Activated CD8-positive, alpha-beta T cell treated with anti-CD3 and anti-CD28 coated beads, Interleukin-2, amount 10 ng/mL, durations not matched to agents 7 days and 5 days (primary cell): ENCODE data around the gene KCTD20. TPM values are rescaled to one million over a fixed set of nuclear protein-coding genes. Genes with fewer than 3 reads are reported as not detected.
"Not testable (repeated sequence)": the region's sequence is repeated elsewhere in the genome, so short reads cannot be mapped to it uniquely, and the experiment has no call there.

Experiments used
- ATAC-seq: fragments of 150-1000 bp; cut with Tn5 transposase; one replicate; pipeline ENCODE4 v1.10.0; 2021; ENCODE audit warnings: moderate library complexity
- CTCF ChIA-PET: fragments of 350-600 bp; sonication (Branson Sonifier 250); formaldehyde crosslinking; loops from one replicate; lab custom pipeline; 2021; ENCODE audit warnings: antibody characterized with exemption; lab: Charles Lee
- POLR2A ChIA-PET: fragments of 350-600 bp; sonication (Branson Sonifier 250); formaldehyde crosslinking; loops from one replicate; lab custom pipeline; 2021; ENCODE audit warnings: antibody characterized with exemption; lab: Charles Lee
- DNase-seq: peaks from one replicate; pipeline ENCODE4 v3.0.0-alpha.2; 2020
- H3K27ac Mint-ChIP-seq: one replicate; pipeline ENCODE4 v1.8.0; 2021; ENCODE audit warnings: mild to moderate bottlenecking, mixed read lengths
- H3K27me3 Mint-ChIP-seq: one replicate; pipeline ENCODE4 v1.8.0; 2021; ENCODE audit warnings: low read depth, mixed read lengths
- H3K36me3 Mint-ChIP-seq: one replicate; pipeline ENCODE4 v1.8.0; 2021; ENCODE audit warnings: low read depth, mixed read lengths
- H3K4me1 Mint-ChIP-seq: one replicate; pipeline ENCODE4 v1.8.0; 2021; ENCODE audit warnings: low read depth, mixed read lengths
- H3K4me3 Mint-ChIP-seq: one replicate; pipeline ENCODE4 v1.8.0; 2021; ENCODE audit warnings: mild to moderate bottlenecking, mixed read lengths
- H3K9me3 Mint-ChIP-seq: one replicate; pipeline ENCODE4 v1.8.0; 2022; ENCODE audit warnings: mixed read lengths; ENCODE audit not compliant: insufficient read depth
- total RNA-seq, 2 experiments: library from RNA; stranded (reverse); gene quantifications; one replicate each; pipeline ENCODE4 v1.2.3, GENCODE V29; 2021

Gene KCTD20
- total RNA-seq, 2 experiments from 2014 or later, result 56.5 to 58.9 TPM

DNA sequence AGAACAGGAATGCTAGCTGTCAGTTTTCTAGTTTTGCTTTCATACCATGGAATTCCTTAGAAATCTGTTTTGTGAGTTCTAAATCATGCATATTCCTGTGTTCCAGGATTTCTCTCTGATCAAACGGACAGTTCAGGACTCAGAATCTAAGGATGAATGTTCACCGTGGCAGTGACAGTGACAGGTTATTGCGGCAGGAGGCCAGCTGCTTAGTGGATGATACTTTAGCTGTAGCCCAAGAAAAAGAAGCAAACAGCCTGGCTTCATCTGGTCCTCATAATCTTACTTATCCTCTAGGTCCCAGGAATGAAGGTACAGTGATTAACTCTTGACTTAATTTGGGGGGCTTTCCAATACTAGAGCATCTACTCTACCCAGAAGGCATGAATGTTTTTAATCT, 27.1 kb downstream of the KCTD20 start:
- H3K4me1 Mint-ChIP-seq, result peaks cover 4% of the 10 kb centered on the region
- H3K27me3 Mint-ChIP-seq, result no peaks in the 10 kb centered on the region
- ChIA-PET POLR2A (no interaction called here), CTCF (interaction anchor here (1.0 kb wide), 1 partner anchor 47 kb away, joined by 3 read pairs; no protein-coding TSS in a partner anchor)
- no peaks in the 10 kb centered on the region for H3K9me3 Mint-ChIP-seq
- H3K36me3 Mint-ChIP-seq, result peaks cover 31% of the 10 kb centered on the region
- DNase-seq, result no peak
- no peak overlapping the region for H3K4me3 Mint-ChIP-seq
- H3K27ac Mint-ChIP-seq, result no peak overlapping the region
- ATAC-seq, result no peak

DNA sequence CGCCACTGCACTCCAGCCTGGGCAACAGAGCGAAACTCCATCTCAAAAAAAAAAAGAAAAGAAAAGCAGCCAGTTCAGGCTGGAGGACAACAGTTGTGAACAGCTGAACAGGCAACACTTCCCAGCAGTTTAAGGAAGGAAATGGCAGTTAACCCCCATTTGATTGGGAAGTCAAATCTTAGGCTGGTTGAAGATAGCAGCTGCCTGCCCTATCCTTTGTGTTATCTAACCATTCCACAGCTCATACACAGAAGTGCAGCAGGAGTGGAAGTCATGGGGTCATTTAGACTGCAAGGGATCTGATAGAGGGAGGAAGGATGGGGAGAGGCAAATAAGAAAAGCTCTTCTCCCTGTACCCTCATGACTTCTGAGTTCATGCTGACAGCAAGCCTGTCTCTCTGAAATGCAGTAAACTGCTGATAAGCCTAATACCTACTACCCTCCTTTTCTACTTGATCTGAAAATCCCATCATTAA, 35.3 kb downstream of the KCTD20 start:
- CTCF ChIA-PET, result no interaction called here
- Mint-ChIP-seq H3K4me3 (no peak overlapping the region), H3K9me3 (no peaks in the 10 kb centered on the region), H3K27ac (peak overlapping the region; percentile 10), H3K27me3 (no peaks in the 10 kb centered on the region), H3K36me3 (peaks cover 46% of the 10 kb centered on the region), H3K4me1 (peaks cover 3% of the 10 kb centered on the region)
- POLR2A ChIA-PET, result no interaction called here
- no peak for ATAC-seq
- no peak for DNase-seq

DNA sequence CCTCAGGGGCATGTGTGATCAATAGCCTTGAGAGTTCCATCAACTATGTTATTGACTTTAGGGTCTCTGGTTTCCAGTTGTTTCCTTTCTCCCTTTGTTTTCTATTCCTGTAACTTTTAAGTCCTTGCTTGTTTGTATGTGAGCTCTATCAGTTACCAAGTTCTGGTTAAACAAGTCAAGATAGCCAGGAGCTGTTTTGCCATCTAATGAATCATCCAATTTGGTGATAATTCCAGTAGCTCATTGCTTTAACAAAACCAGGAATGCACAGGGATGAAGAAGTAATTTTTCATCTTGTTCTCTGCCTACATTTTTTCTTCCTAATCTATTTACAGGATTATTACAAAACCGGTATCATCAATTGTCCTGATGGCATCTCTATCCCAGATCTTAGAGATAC, 36.5 kb downstream of the KCTD20 start:
- Mint-ChIP-seq H3K4me1 (peaks cover 3% of the 10 kb centered on the region), H3K27me3 (no peaks in the 10 kb centered on the region), H3K27ac (no peak overlapping the region), H3K4me3 (no peak overlapping the region), H3K36me3 (peaks cover 51% of the 10 kb centered on the region), H3K9me3 (no peaks in the 10 kb centered on the region)
- POLR2A ChIA-PET, result no interaction called here
- DNase-seq (no peak), ATAC-seq (no peak)
- CTCF ChIA-PET, result interaction anchor here (1.4 kb wide), 1 partner anchor 56 kb away, joined by 3 read pairs; no protein-coding TSS in a partner anchor

DNA sequence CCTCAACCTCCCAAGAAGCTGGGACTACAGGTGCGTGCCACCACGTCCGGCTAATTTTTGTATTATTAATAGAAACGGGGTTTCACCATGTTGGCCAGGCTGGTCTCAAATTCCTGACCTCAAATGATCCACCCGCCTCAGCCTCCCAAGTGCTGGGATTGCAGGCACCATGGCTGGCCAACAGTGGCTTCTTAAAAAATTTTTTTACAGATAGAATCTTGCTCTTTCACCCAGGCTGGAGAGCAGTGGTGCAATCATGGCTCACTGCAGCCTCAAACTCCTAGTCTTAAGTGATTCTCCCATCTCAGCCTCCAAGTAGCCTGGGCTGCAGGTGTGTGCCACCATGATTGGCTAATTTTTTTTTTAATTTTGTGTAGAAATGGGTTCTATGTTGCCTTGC, 40.5 kb downstream of the KCTD20 start:
- H3K27ac Mint-ChIP-seq, ATAC-seq, DNase-seq, H3K4me1 Mint-ChIP-seq, H3K4me3 Mint-ChIP-seq, H3K9me3 Mint-ChIP-seq, H3K27me3 Mint-ChIP-seq, POLR2A ChIA-PET, CTCF ChIA-PET: not testable (repeated sequence)
- peaks cover 73% of the 10 kb centered on the region for H3K36me3 Mint-ChIP-seq

DNA sequence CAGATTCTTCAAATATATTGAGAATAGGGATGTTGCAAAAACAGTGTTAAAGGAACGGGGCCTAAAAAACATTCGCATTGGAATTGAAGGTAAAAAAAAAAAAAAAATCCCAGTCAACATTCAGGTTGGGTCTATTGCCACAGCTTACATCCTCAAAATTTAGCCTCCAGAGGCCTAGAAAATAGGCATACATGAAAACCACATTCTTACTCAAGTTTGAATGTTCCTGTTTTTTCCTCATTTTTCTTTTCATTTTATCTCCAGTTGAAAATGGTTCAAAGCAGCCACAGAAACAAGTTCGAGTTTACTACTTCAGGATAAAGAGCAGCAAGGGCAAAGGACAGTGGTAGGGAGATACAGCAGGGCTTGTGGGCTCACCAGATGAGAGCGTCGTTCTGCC, 41.9 kb downstream of the KCTD20 start:
- Mint-ChIP-seq H3K9me3 (no peaks in the 10 kb centered on the region), H3K27ac (no peak overlapping the region), H3K4me1 (no peaks in the 10 kb centered on the region), H3K36me3 (peaks cover 76% of the 10 kb centered on the region), H3K27me3 (no peaks in the 10 kb centered on the region), H3K4me3 (no peak overlapping the region)
- POLR2A ChIA-PET, result no interaction called here
- ATAC-seq, result no peak
- no peak for DNase-seq
- CTCF ChIA-PET, result interaction anchor here (1.5 kb wide), 1 partner anchor 61 kb away, joined by 3 read pairs; no protein-coding TSS in a partner anchor

DNA sequence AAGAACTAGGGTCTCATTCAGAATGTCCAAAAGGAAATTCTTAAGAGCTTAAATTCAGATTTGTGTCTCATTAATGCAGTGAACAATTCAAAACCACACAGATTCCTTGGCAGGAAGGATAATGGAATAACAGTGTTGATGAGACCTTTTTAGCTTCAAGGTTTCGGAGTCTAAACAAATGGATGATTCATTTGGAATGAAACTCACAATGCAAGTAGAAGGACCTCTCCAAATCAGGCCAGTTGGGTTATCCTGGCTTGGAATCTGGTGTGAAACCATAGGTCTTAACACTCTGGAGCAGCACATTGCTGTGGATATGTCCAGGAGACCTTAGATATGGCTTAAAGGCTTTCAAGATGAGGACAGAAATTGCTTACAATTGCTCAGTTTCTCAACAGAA, 44.9 kb downstream of the KCTD20 start:
- Mint-ChIP-seq H3K36me3 (peaks cover 79% of the 10 kb centered on the region), H3K27me3 (no peaks in the 10 kb centered on the region), H3K27ac (no peak overlapping the region), H3K4me1 (no peaks in the 10 kb centered on the region), H3K4me3 (no peak overlapping the region), H3K9me3 (no peaks in the 10 kb centered on the region)
- ChIA-PET CTCF (interaction anchor here (1.7 kb wide), 1 partner anchor 64 kb away, joined by 4 read pairs; no protein-coding TSS in a partner anchor), POLR2A (interaction anchor here (1.6 kb wide), 1 partner anchor 28 kb away, joined by 3 read pairs; no protein-coding TSS in a partner anchor)
- no peak for DNase-seq
- no peak for ATAC-seq

DNA sequence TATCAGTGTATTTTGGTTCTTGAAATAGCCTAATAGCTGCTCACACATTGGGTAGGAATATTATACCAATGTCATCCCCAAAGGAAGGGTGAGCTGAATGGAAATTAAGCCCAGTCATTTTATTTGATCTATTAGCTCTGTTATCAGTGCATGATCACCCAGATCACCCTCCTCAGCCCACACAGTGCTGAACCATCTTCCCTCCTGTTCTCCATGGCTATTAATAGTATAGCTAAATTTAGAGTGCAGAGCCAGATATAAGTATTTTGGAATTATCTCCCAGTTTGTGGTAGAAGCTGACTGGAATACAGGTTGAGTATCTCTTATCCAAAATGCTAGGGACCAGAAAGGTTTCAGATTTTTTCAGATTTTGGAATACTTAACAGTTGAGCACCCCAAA, 45.4 kb downstream of the KCTD20 start:
- Mint-ChIP-seq H3K9me3 (no peaks in the 10 kb centered on the region), H3K4me1 (no peaks in the 10 kb centered on the region), H3K27me3 (no peaks in the 10 kb centered on the region), H3K4me3 (no peak overlapping the region), H3K36me3 (peaks cover 81% of the 10 kb centered on the region), H3K27ac (no peak overlapping the region)
- DNase-seq, result no peak
- ChIA-PET POLR2A (interaction anchor here (1.6 kb wide), 1 partner anchor 28 kb away, joined by 3 read pairs; no protein-coding TSS in a partner anchor), CTCF (interaction anchor here (1.1 to 1.7 kb wide), 3 partner anchors 16 to 91 kb away, joined by 3 to 4 read pairs (median 3); no protein-coding TSS in a partner anchor)
- ATAC-seq, result no peak

DNA sequence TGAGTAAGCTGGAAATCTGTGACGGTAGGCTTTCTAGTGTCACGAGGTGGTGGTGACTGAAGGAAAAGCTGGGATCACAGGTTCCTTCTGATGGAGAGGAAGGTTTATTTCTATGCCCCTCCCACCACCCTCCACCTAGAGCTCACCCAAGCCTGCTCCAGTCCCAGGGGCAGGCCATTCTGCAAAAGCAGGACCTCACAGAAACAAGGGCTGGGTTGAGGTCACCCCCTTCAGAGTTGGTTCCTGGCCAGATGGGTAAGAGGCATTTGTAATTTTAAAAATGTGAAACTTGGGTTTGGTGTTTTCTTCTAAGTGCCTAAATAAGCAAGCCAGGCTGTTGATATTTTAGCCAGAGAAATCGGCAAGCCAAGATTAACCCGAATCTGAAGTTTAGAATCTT, 46.6 kb downstream of the KCTD20 start:
- Mint-ChIP-seq H3K4me3 (no peak overlapping the region), H3K4me1 (peaks cover 4% of the 10 kb centered on the region), H3K27ac (peak overlapping the region; percentile 2), H3K36me3 (peaks cover 82% of the 10 kb centered on the region), H3K9me3 (no peaks in the 10 kb centered on the region), H3K27me3 (no peaks in the 10 kb centered on the region)
- ChIA-PET CTCF (interaction anchor here (1.0 to 1.4 kb wide), 3 partner anchors 13 to 90 kb away, joined by 3 read pairs; no protein-coding TSS in a partner anchor), POLR2A (no interaction called here)
- ATAC-seq (no peak), DNase-seq (no peak)

DNA sequence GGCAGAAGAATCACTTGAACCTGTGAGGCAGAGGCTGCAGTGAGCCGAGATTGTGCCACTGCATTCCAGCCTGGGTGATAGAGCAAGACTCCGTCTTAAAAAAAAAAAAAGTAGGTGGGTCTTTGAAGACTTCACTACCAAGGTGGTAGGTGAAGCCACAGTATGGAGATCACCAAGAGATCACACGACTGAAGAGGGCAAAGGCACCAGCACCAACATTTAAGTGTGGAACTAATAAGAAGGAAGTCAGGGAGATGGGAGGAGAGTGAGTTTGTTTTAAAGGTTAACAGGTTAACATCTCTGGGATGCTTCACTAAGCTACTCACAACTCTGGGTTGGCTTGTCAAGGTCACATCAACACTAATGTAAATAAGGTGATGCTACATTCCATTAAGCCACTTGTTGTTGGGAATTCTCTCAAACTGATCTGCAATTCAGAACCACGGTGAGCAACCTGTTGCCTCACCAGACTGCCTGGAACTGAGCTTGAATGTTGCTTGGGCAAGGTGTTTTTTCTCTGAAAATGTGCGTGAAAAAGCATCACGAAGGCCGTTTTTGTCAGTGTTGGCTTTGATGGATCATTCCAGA, 48.7 kb downstream of the KCTD20 start:
- Mint-ChIP-seq H3K4me1 (peaks cover 4% of the 10 kb centered on the region), H3K36me3 (peaks cover 80% of the 10 kb centered on the region), H3K9me3 (no peaks in the 10 kb centered on the region), H3K4me3 (no peak overlapping the region), H3K27ac (peak overlapping the region; percentile 39), H3K27me3 (no peaks in the 10 kb centered on the region)
- CTCF ChIA-PET, result no interaction called here
- ATAC-seq (no peak), DNase-seq (no peak)
- POLR2A ChIA-PET, result interaction anchor here (0.5 kb wide), 1 partner anchor 210 kb away, joined by 3 read pairs; no protein-coding TSS in a partner anchor

DNA sequence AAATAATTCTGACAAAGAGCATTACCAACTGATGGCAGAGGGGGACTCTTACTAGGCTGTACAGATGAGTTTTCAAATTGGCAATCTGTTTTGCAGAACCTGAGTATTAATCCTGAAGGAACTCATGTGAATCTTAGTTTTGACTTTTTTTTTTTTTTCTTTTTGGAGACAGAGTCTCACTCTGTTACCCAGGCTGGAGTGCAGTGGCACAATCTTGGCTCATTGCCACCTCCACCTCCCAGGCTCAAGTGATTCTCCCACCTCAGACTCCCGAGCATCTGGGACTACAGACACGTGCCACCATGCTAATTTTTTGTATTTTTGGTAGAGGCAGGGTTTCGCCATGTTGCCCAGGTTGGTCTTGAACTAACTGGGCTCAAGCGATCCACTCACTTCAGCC, 49.3 kb downstream of the KCTD20 start:
- no peak for ATAC-seq
- no peak overlapping the region for H3K4me3 Mint-ChIP-seq
- no peaks in the 10 kb centered on the region for H3K9me3 Mint-ChIP-seq
- DNase-seq, result no peak
- ChIA-PET POLR2A (interaction anchor here (0.5 kb wide), 1 partner anchor 209 kb away, joined by 3 read pairs; no protein-coding TSS in a partner anchor), CTCF (no interaction called here)
- no peak overlapping the region for H3K27ac Mint-ChIP-seq
- no peaks in the 10 kb centered on the region for H3K27me3 Mint-ChIP-seq
- peaks cover 4% of the 10 kb centered on the region for H3K4me1 Mint-ChIP-seq
- H3K36me3 Mint-ChIP-seq, result peaks cover 80% of the 10 kb centered on the region

DNA sequence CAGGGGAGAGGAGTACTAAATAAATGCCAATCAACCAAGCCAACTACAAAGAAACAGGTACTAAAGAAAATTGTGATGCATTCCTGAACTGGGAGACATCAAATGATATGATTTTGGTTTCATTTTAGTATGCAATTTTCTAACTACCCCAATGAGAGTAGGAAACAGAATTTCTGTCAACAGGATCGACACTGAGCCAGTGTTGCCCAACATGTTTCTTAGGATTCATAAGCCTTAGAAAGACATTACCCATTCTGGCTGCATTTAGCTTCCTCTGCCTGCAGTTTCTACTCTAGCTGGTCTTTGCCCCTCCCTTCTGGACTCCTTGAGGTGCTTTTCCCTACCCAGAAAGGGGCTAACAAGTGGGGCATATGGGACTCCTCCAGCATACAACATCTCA, 49.8 kb downstream of the KCTD20 start:
- Mint-ChIP-seq H3K36me3 (peaks cover 80% of the 10 kb centered on the region), H3K9me3 (no peaks in the 10 kb centered on the region), H3K27ac (no peak overlapping the region), H3K4me1 (peaks cover 4% of the 10 kb centered on the region), H3K4me3 (no peak overlapping the region), H3K27me3 (no peaks in the 10 kb centered on the region)
- DNase-seq (no peak), ATAC-seq (no peak)
- CTCF ChIA-PET, result no interaction called here
- POLR2A ChIA-PET, result no interaction called here

DNA sequence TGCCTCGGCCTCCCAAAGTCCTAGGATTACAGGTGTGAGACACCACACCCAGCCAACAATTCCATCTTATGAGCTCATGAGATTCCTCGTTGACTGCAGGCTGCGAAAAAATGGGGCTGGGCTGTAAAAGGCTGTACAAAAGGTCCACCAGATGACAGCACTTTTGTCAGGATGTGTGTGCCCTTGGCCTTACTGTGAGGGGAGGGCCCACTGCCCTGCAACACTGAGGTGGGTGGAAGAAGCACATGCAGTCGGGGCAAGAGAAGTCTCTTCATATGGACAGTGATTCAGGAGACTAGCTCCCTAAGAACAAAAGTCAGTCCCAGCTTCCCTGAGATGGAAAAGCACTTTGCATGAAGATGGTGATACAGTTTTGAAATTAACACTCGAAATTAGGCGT, 50.5 kb downstream of the KCTD20 start:
- H3K4me3 Mint-ChIP-seq, result no peak overlapping the region
- H3K27ac Mint-ChIP-seq, result peak overlapping the region; percentile 7
- no peaks in the 10 kb centered on the region for H3K9me3 Mint-ChIP-seq
- H3K4me1 Mint-ChIP-seq, result peaks cover 4% of the 10 kb centered on the region
- ATAC-seq (no peak), DNase-seq (no peak)
- H3K27me3 Mint-ChIP-seq, result no peaks in the 10 kb centered on the region
- POLR2A ChIA-PET, result no interaction called here
- CTCF ChIA-PET, result no interaction called here
- H3K36me3 Mint-ChIP-seq, result peaks cover 78% of the 10 kb centered on the region
